CD4-positive, alpha-beta T cell treated with Interleukin-21 for 1 hour (primary cell): Measurements from ENCODE around the gene TXNDC12.
"Not testable (repeated sequence)": the region's sequence is repeated elsewhere in the genome, so short reads cannot be mapped to it uniquely, and the experiment has no call there.

Experiments
- DNase-seq: peaks from one replicate; pipeline ENCODE4 v3.0.0-alpha.2; 2020

Gene TXNDC12

GRCh38 chr1:52045666-52046195 lies 9.3 kb downstream of the TXNDC12 start:
- not testable (repeated sequence) for DNase-seq

- DNase-seq, result no peak
Observed at GRCh38 chr1:52045236-52045635, 9.8 kb downstream of the TXNDC12 start.

GRCh38 chr1:52041551-52042185 lies 13.3 kb downstream of the TXNDC12 start:
- no peak for DNase-seq

GRCh38 chr1:52037909-52038308 lies 17.1 kb downstream of the TXNDC12 start:
- no peak for DNase-seq

GRCh38 chr1:52037402-52037814 lies 17.6 kb downstream of the TXNDC12 start:
- no peak for DNase-seq

GRCh38 chr1:52034050-52034384 lies 21.0 kb downstream of the TXNDC12 start:
- no peak for DNase-seq

- peak; percentile 90 for DNase-seq
Observed at GRCh38 chr1:52033190-52034049, 21.6 kb downstream of the TXNDC12 start, which contains the start of gene KTI12. Gene KTI12, minus strand, starts transcription at chr1:52033810. Its CDS starts 49 bp downstream, at chr1:52033761.

- peak; percentile 9 for DNase-seq
Observed at GRCh38 chr1:52032785-52033131, 22.2 kb downstream of the TXNDC12 start.

GRCh38 chr1:52032124-52032784 lies 22.7 kb downstream of the TXNDC12 start:
- no peak for DNase-seq

GRCh38 chr1:52028839-52029238 lies 26.2 kb downstream of the TXNDC12 start:
- DNase-seq, result not testable (repeated sequence)

GRCh38 chr1:52028328-52028727 lies 26.7 kb downstream of the TXNDC12 start:
- no peak for DNase-seq

GRCh38 chr1:52026278-52026677 lies 28.7 kb downstream of the TXNDC12 start:
- DNase-seq, result no peak

GRCh38 chr1:52022133-52022532 lies 32.9 kb downstream of the TXNDC12 start:
- DNase-seq, result no peak

- DNase-seq, result no peak
Observed at GRCh38 chr1:52008071-52008809, 46.8 kb downstream of the TXNDC12 start.

- no peak for DNase-seq
Observed at GRCh38 chr1:52007215-52008002, 47.6 kb downstream of the TXNDC12 start.

- not testable (repeated sequence) for DNase-seq
Observed at GRCh38 chr1:52006081-52006553, 48.9 kb downstream of the TXNDC12 start.

GRCh38 chr1:52005548-52005947 lies 49.4 kb downstream of the TXNDC12 start:
- not testable (repeated sequence) for DNase-seq

GRCh38 chr1:52003877-52004276 lies 51.1 kb downstream of the TXNDC12 start:
- no peak for DNase-seq

GRCh38 chr1:52002038-52002917 lies 52.7 kb downstream of the TXNDC12 start:
- DNase-seq, result peak; percentile 80

- no peak for DNase-seq
Observed at GRCh38 chr1:51998701-51999100, 56.3 kb downstream of the TXNDC12 start.

GRCh38 chr1:51997974-51998382 lies 57.0 kb downstream of the TXNDC12 start:
- no peak for DNase-seq
